SK-N-MC (cell line): ENCODE data around the gene COPS9.

Experiments used
- DNase-seq: peaks from one replicate; pipeline ENCODE4 v3.0.0-alpha.2; 2011; ENCODE audit warnings: low read depth, low spot score
- H3K27ac ChIP-seq: fragments of 200-600 bp; sonication (generic); 2 replicates; pipeline ENCODE4 v1.5.1; 2016; ENCODE audit warnings: mixed run types
- H3K36me3 ChIP-seq: fragments of 200-600 bp; sonication (generic); 2 replicates; pipeline ENCODE4 v1.6.1; 2017; ENCODE audit warnings: antibody characterized with exemption, low read length, mixed read lengths; ENCODE audit not compliant: insufficient read depth
- H3K4me3 ChIP-seq: fragments of 200-600 bp; sonication (generic); 2 replicates; pipeline ENCODE4 v1.5.1; 2016
- H3K9ac ChIP-seq: fragments of 200-600 bp; sonication (generic); 2 replicates; pipeline ENCODE4 v1.8.0; 2017; ENCODE audit warnings: mixed run types, mixed read lengths; ENCODE audit not compliant: insufficient read length
- H3K9me3 ChIP-seq: fragments of 200-600 bp; sonication (generic); 2 replicates; pipeline ENCODE4 v1.6.1; 2017; ENCODE audit warnings: low read depth, mild to moderate bottlenecking, antibody characterized with exemption, low read length, moderate library complexity, mixed read lengths
- EZH2 ChIP-seq: fragments of 200-600 bp; sonication (generic); IDR thresholded peaks from one replicate; pipeline ENCODE4 v1.6.1; 2017; ENCODE audit warnings: antibody characterized with exemption
- FOXP2 ChIP-seq: optimal IDR thresholded peaks from 2 replicates; pipeline ENCODE3; 2011; ENCODE audit warnings: mild to moderate bottlenecking, moderate library complexity; ENCODE audit not compliant: insufficient read depth; ENCODE audit errors: extremely low read length, control extremely low read depth
- POLR2AphosphoS5 ChIP-seq: IDR thresholded peaks from 2 replicates; pipeline ENCODE4 v1.6.1; 2012; ENCODE audit warnings: mild to moderate bottlenecking, low read depth, low read length, borderline replicate concordance

Gene COPS9

DNA sequence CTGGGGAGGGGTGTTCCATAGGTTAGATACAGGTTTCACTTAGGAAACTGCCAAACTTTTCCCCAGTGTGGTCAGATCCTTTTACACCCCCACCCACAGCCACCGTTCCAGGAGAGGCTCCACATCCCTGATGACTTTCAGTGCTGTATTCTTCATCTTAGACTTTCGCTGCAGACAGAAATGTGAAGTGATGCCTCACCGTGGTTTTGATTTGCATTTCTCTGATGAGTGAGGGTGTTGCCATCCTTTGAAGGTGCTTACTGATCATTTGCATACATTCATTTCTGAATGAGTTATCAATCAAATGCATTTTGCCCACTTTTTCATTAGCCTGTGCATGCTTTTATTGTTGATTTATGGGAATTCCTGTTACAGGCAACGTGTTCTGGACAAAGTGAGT is 14.9 kb downstream of the COPS9 start:
- Histone ChIP-seq H3K9ac (no peak overlapping the region), H3K9me3 (no peaks in the 10 kb centered on the region), H3K4me3 (no peak overlapping the region), H3K27ac (no peak overlapping the region), H3K36me3 (no peaks in the 10 kb centered on the region)
- no peak for DNase-seq
- no peak for TF ChIP-seq EZH2
- TF ChIP-seq FOXP2: no peak
- no peak for TF ChIP-seq POLR2AphosphoS5

DNA sequence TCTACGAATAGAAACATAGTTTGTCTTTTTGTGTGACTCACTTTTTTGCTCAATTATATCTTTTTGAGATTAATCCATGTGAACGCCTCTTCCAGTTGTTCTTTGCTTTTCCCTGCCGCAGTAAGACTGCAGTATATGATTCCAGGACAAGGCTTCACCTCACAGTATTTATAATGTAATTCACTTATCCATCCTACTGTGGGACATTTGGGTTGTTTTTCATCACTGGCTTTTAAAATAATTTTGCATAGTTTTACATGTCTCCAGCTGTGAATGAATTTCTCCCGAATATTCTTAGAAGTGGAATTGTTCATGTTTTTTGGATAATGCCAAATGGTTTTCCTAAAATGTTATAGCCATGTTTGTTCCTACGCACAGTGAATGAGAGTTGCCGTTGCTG is 21.9 kb downstream of the COPS9 start:
- DNase-seq: no peak
- no peak overlapping the region for H3K27ac ChIP-seq
- H3K4me3 ChIP-seq: no peak overlapping the region
- no peaks in the 10 kb centered on the region for H3K36me3 ChIP-seq
- no peaks in the 10 kb centered on the region for H3K9me3 ChIP-seq
- TF ChIP-seq POLR2AphosphoS5: no peak
- no peak for TF ChIP-seq FOXP2
- no peak for TF ChIP-seq EZH2
- H3K9ac ChIP-seq: no peak overlapping the region

DNA sequence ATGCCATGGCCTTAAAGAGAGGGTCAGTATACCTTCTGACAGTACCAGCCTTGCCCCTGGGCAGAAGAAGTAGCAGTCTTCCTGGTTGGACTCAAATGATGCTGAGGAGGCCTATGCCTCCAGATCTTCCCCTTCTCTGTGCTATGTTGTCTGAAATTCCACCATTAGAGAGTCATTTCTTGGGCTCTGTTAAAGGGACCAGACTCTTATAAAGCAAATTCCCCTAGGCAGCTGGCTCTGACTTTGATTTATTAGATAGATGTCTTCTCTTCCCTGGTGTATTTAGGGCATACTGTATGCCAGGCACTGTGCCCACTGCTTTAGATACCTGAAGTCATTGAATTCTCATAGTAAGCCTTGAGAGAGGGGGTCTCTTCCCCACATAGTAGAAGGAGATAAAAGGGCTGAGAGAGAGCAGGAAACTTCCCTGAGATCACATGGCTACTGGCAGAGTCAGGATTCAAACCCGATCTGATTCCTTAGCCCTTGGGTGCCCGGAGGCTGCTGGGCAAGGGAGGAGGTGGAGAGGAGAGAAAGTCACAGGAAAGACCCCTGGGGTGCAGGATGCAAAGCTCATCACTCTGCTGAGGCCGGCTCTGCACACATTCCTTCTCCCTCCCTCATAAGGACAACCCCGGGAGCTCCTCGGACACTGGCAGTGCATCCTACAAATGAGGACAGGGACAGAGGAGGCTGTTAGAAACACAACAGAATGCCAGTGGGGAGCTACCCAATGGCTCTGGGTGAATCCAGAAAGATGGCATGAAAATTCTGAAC is 23.0 kb downstream of the COPS9 start:
- no peak overlapping the region for H3K4me3 ChIP-seq
- TF ChIP-seq FOXP2 (no peak), POLR2AphosphoS5 (no peak), EZH2 (no peak)
- H3K27ac ChIP-seq: no peak overlapping the region
- no peak overlapping the region for H3K9ac ChIP-seq
- no peaks in the 10 kb centered on the region for H3K9me3 ChIP-seq
- no peaks in the 10 kb centered on the region for H3K36me3 ChIP-seq
- DNase-seq: no peak

DNA sequence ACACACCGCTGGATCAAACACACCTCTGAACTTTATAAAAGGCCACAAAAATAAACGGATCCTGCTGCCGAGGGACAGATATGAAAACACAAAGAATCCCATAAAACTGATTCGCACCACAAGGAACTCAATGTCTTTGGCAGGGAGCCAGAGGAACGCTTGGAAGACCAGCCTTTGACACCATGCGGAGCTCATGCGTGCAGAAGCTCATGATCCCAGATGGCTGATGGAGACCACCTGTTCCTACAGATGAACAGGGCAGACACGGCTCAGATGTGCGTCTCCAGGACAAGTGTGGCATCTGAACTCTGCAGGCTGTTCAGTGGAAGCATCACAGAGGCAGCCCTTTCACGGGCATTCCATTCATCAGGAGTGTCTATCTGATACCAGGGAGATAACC is 24.9 kb downstream of the COPS9 start:
- Histone ChIP-seq H3K9ac (no peak overlapping the region), H3K36me3 (no peaks in the 10 kb centered on the region), H3K4me3 (no peak overlapping the region), H3K9me3 (no peaks in the 10 kb centered on the region), H3K27ac (no peak overlapping the region)
- TF ChIP-seq EZH2: no peak
- TF ChIP-seq POLR2AphosphoS5: no peak
- TF ChIP-seq FOXP2: no peak
- no peak for DNase-seq

DNA sequence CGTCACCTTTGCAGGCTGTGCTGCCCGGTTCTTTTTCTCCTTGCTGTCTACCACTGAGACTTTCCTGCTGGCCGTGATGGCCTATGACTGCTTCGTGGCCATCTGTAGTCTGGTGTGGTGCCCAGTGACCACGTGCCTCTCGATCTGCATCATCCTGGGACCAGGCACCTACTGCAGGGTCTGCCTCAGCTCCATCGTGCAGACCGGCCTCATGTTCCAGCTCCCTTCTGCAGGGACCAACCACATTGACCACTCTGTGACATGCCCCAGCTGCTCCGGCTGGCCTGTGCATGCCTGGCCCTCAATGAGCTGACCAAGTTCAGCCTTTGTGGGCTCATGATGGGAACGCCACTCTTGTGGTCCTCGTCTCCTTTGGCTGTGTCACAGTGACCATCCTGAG is 26.7 kb downstream of the COPS9 start:
- H3K4me3 ChIP-seq: no peak overlapping the region
- no peak for DNase-seq
- TF ChIP-seq FOXP2: no peak
- no peak for TF ChIP-seq POLR2AphosphoS5
- TF ChIP-seq EZH2: no peak
- H3K27ac ChIP-seq: no peak overlapping the region
- no peaks in the 10 kb centered on the region for H3K36me3 ChIP-seq
- no peaks in the 10 kb centered on the region for H3K9me3 ChIP-seq
- no peak overlapping the region for H3K9ac ChIP-seq

DNA sequence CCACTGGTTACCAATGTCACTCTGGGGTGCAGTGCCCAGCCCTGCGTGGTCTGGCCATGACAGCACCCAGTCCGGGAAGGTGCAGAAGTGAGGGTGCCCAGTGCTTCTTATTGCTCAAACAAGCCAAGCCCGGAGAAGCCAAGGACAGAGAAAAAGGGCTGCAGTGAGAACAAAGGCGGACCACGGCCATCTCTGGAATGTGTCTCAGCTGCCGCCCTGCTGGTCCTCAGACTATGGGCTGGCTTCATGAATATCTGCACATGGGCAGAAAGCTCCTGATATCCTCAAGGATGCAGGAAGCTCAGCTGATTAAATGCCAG is 28.7 kb downstream of the COPS9 start:
- no peak for DNase-seq
- TF ChIP-seq FOXP2 (no peak), EZH2 (no peak), POLR2AphosphoS5 (no peak)

DNA sequence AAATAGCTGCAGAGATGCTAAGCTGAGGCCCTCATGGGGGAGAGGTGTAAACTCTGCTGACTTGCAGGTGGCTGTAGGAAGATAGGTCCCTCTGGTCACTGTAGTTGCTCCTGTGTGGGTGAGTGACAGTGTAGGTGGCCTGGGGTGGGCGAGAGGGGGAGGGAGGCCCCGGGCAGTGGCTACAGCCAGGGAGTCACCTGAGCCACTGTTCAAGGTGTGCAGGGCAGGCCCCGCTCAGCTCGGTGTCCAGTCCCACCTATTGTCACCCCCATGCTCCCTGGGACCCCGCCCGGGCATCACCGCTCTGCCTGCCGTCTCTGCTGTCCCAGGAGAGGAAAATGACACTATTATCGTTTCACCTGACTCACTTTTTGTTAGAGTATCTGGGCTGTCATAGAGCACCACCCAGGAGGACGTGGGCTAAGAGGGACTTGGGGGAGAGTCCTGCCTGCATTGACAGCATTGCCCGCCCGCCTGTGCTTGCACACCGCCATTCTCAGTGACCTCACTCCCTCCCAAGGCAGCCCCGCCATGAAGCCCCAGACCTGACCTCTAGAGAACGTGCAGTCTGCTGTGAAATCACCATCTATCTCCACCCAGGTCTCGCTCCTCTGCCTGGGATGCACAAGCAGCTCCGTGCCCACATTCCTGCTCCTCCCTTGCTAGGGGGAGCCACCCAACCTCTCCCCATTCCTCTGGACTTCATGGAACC is 29.2 kb downstream of the COPS9 start:
- no peak for TF ChIP-seq FOXP2
- no peak for TF ChIP-seq POLR2AphosphoS5
- no peak for TF ChIP-seq EZH2
- no peak overlapping the region for H3K9ac ChIP-seq
- no peaks in the 10 kb centered on the region for H3K9me3 ChIP-seq
- no peak for DNase-seq
- H3K27ac ChIP-seq: no peak overlapping the region
- no peaks in the 10 kb centered on the region for H3K36me3 ChIP-seq
- no peak overlapping the region for H3K4me3 ChIP-seq

More for the DNA sequence above, 28.7 kb downstream of the COPS9 start:
- no peaks in the 10 kb centered on the region for H3K9me3 ChIP-seq
- H3K4me3 ChIP-seq: no peak overlapping the region
- no peaks in the 10 kb centered on the region for H3K36me3 ChIP-seq
- no peak overlapping the region for H3K9ac ChIP-seq
- H3K27ac ChIP-seq: no peak overlapping the region

DNA sequence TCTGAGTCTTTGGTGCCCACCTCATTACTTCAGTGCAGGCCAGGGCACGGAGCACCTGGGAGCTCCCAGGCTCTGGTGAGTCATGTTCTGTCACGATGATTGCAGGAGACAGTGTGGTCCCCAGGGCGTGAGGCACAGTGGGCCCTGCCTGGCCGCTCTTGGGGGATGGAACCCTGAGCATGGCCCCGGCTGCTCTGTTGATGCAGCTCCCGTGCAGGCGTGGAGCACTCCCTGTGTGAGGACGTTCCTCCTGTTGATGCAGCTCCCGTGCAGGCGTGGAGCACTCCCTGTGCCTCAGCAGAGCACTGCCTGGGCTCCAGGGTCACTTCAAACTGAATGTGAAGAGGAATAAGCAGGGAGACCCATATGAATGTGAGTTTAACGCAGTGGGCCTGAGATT is 30.1 kb downstream of the COPS9 start:
- Histone ChIP-seq H3K9ac (no peak overlapping the region), H3K9me3 (no peaks in the 10 kb centered on the region), H3K36me3 (no peaks in the 10 kb centered on the region), H3K4me3 (no peak overlapping the region), H3K27ac (no peak overlapping the region)
- TF ChIP-seq EZH2: no peak
- TF ChIP-seq POLR2AphosphoS5: no peak
- no peak for TF ChIP-seq FOXP2
- DNase-seq: no peak

DNA sequence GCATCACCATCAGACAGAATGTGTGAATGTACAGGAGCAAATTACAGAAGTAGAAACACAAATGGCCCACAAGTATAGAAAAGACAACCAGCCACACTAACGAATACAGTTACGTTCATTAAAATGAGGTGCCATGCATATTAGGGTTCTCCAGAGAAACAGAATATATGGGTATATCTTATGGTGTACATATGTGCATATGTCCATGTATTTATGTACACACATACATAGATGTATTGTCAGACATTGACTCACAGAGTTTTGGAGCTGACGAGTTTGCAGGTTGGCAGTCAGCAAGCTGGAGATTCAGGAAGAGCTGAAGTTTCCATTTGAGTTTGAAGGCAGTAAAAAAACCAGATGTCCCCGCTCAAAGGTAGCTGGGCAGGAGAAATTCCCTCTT is 33.0 kb downstream of the COPS9 start:
- no peak for TF ChIP-seq EZH2
- TF ChIP-seq POLR2AphosphoS5: no peak
- TF ChIP-seq FOXP2: no peak
- Histone ChIP-seq H3K9me3 (no peaks in the 10 kb centered on the region), H3K36me3 (no peaks in the 10 kb centered on the region), H3K9ac (no peak overlapping the region), H3K4me3 (no peak overlapping the region), H3K27ac (no peak overlapping the region)
- DNase-seq: no peak
